HCT116 (cell line): ENCODE measurements around the gene FRMPD4. TPM values are rescaled to one million over a fixed set of nuclear protein-coding genes. Genes with fewer than 3 reads are reported as not detected.

Source experiments
- ATAC-seq: fragments of 200-7000 bp; cut with Tn5 transposase; 2 replicates; pipeline ENCODE4 v1.9.1; 2020; ENCODE audit warnings: mild to moderate bottlenecking, moderate library complexity
- BruUV-seq: library from RNA; stranded (reverse); fragments of 400-500 nt; replicated peaks from 2 replicates; lab custom pipeline; 2021; lab: Mats Ljungman, UMichigan
- CTCF ChIA-PET: fragments of 300-600 bp; sonication (Branson Sonifier 250); formaldehyde crosslinking; loops from one replicate; lab custom pipeline; 2021; ENCODE audit warnings: antibody characterized with exemption; lab: Charles Lee
- POLR2A ChIA-PET: fragments of 300-600, 350-600 bp; sonication (Branson Sonifier 250); formaldehyde crosslinking; loops from one replicate; lab custom pipeline; 2021; ENCODE audit warnings: antibody characterized with exemption; lab: Charles Lee
- RAD21 ChIA-PET, 2 experiments: fragments of 300-600 bp; sonication (Branson Sonifier 250); formaldehyde crosslinking; loops; one replicate each; lab custom pipeline; 2023; ENCODE audit warnings: low total read pairs in 2 of 2; ENCODE audit not compliant: uncharacterized antibody in 2 of 2, unreplicated experiment in 2 of 2, low non-redundant PET in 1 of 2; lab: Charles Lee
- DNase-seq: peaks from one replicate; pipeline ENCODE4 v3.0.0-alpha.2; 2010; ENCODE audit warnings: low read depth, low spot score
- H2AFZ ChIP-seq: fragments of 200-600 bp; shearing (Covaris generic), sonication (generic); 2 replicates; pipeline ENCODE4 v1.6.1; 2017; ENCODE audit warnings: low read depth, mixed run types, mixed read lengths, antibody characterized with exemption, low read length; ENCODE audit not compliant: poor library complexity, severe bottlenecking
- H3K27ac ChIP-seq: 2 replicates; pipeline ENCODE4 v1.5.1; 2012; ENCODE audit warnings: low read depth, low read length
- H3K27me3 ChIP-seq: fragments of 200-600 bp; sonication (generic); 2 replicates; pipeline ENCODE4 v1.6.1; 2016; ENCODE audit warnings: mixed run types, low read length, mixed read lengths; ENCODE audit not compliant: insufficient read depth
- H3K36me3 ChIP-seq, 2 experiments: fragments of 200-500 bp in 1 of 2; fragments of 200-600 bp in 1 of 2; sonication (Bioruptor generic) in 1 of 2; sonication (generic) in 1 of 2; 2 replicates each; pipeline versions ENCODE4 v1.5.1 to v1.6.1; 2014 to 2016; ENCODE audit warnings: low read length in 2 of 2, inconsistent platforms in 1 of 2, mixed read lengths in 1 of 2, mixed run types in 1 of 2; ENCODE audit not compliant: insufficient read depth in 2 of 2, control insufficient read depth in 1 of 2
- H3K4me1 ChIP-seq, 2 experiments: fragments of 200-600 bp in 1 of 2; sonication (generic) in 1 of 2; 2 replicates each; pipeline versions ENCODE4 v1.5.1 to v1.6.1; 2012 to 2017; ENCODE audit warnings: low read length in 2 of 2, inconsistent platforms in 1 of 2, mild to moderate bottlenecking in 1 of 2, mixed read lengths in 1 of 2, mixed run types in 1 of 2, moderate library complexity in 1 of 2; ENCODE audit not compliant: insufficient read depth in 2 of 2, control insufficient read depth in 1 of 2
- H3K4me2 ChIP-seq: fragments of 200-600 bp; sonication (generic); 2 replicates; pipeline ENCODE4 v1.6.1; 2017; ENCODE audit warnings: mixed run types, low read length, mixed read lengths
- H3K4me3 ChIP-seq, 2 experiments: fragments of 200-600 bp in 1 of 2; sonication (generic) in 1 of 2; replicated peaks in 1 of 2; 2 replicates each; pipeline ENCODE4 v1.5.1; 2011 to 2016; ENCODE audit warnings: low read length in 2 of 2, control low read depth in 1 of 2, low read depth in 1 of 2, mild to moderate bottlenecking in 1 of 2, mixed read lengths in 1 of 2, mixed run types in 1 of 2
- H3K79me2 ChIP-seq: fragments of 200-600 bp; sonication (generic); 2 replicates; pipeline ENCODE4 v1.6.1; 2017; ENCODE audit warnings: mild to moderate bottlenecking, mixed run types, low read length, moderate library complexity, mixed read lengths; ENCODE audit not compliant: insufficient read depth
- H3K9ac ChIP-seq: fragments of 200-600 bp; sonication (generic); 2 replicates; pipeline ENCODE4 v1.6.1; 2016; ENCODE audit warnings: low read length, mixed read lengths
- H3K9me2 ChIP-seq: fragments of 200-600 bp; sonication (generic), shearing (Covaris generic); 2 replicates; pipeline ENCODE4 v1.6.1; 2017; ENCODE audit warnings: mixed run types, mild to moderate bottlenecking, moderate library complexity; ENCODE audit not compliant: insufficient read depth
- H3K9me3 ChIP-seq, 2 experiments: fragments of 200-500 bp in 1 of 2; fragments of 200-600 bp in 1 of 2; sonication (Bioruptor generic) in 1 of 2; sonication (generic) in 1 of 2; 2 replicates each; pipeline ENCODE4 v1.6.1; 2014 to 2017; ENCODE audit warnings: low read length in 2 of 2, mixed read lengths in 2 of 2, inconsistent platforms in 1 of 2, low read depth in 1 of 2, mild to moderate bottlenecking in 1 of 2, mixed run types in 1 of 2, moderate library complexity in 1 of 2; ENCODE audit not compliant: control insufficient read depth in 1 of 2, insufficient read depth in 1 of 2
- H4K20me1 ChIP-seq: fragments of 200-600 bp; sonication (generic), shearing (Covaris generic); 2 replicates; pipeline ENCODE4 v1.6.1; 2017; ENCODE audit warnings: mixed run types, mild to moderate bottlenecking, moderate library complexity; ENCODE audit not compliant: insufficient read depth
- EZH2 ChIP-seq: fragments of 200-600 bp; sonication (generic); IDR thresholded peaks from 2 replicates; pipeline ENCODE4 v1.6.1; 2017; ENCODE audit warnings: antibody characterized with exemption, mixed run types
- RAD21 ChIP-seq: IDR thresholded peaks from 2 replicates; pipeline ENCODE4 v1.6.1; 2012; ENCODE audit warnings: low read depth, mild to moderate bottlenecking
- TCF7L2 ChIP-seq: IDR thresholded peaks from 2 replicates; pipeline ENCODE4 v1.7.0; 2011; ENCODE audit warnings: borderline replicate concordance, inconsistent platforms; ENCODE audit not compliant: insufficient read depth, insufficient read length; ENCODE audit errors: extremely low read depth
- ZFX ChIP-seq: fragments of 450-650 bp; IDR thresholded peaks from 2 replicates; pipeline ENCODE4 v1.6.1; 2017
- intact Hi-C: fragments of 100-400 bp; cut with micrococcal nuclease; formaldehyde crosslinking; loops from 2 replicates; pipeline ENCODE4 v1.10.0; 2022
- total RNA-seq: library from RNA; stranded (reverse); gene quantifications from one replicate; pipeline ENCODE4 v1.2.1, GENCODE V29; 2021; ENCODE audit not compliant: unreplicated experiment
- TF ChIP-seq, protein P1 (sequence below): IDR thresholded peaks from 2 replicates; pipeline ENCODE4 v1.6.1; 2012

FRMPD4 gene
- total RNA-seq, 1 experiment from 2014 or later = not detected

DNA sequence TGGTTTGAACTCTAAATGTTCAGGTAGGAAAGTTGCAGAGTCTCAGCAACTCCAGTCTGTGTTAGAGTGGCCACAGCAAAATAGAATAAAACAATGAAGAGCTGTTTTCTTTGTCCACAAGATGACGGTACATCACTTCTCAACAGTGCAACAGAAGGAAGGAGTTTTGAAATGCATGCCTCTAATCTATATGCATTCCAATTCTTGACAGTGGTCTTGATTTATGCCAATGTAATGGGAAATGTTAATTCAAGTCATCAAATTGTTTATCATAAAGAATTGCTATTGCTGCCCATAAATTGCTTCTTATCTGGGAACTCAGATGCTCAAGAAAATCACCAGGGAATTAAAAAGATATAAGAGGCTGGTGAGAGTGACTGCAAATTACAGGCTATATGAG, 457.4 kb downstream of the FRMPD4 start:
- no TSS peak for BruUV-seq
- ChIA-PET CTCF (no interaction called here), POLR2A (no interaction called here), RAD21 (no interaction called here)
- Histone ChIP-seq H3K4me2 (no peak overlapping the region), H3K27me3 (no peaks in the 10 kb centered on the region), H2AFZ (no peak overlapping the region), H4K20me1 (no peaks in the 10 kb centered on the region), H3K36me3 (no peaks in the 10 kb centered on the region), H3K27ac (no peak overlapping the region), H3K9me3 (no peaks in the 10 kb centered on the region), H3K9me2 (no peaks in the 10 kb centered on the region), H3K4me1 (no peaks in the 10 kb centered on the region), H3K4me3 (no peak overlapping the region), H3K9ac (no peak overlapping the region), H3K79me2 (no peaks in the 10 kb centered on the region)
- TF ChIP-seq RAD21 (no peak), EZH2 (no peak), ZFX (no peak)
- TF ChIP-seq, protein P1, sequence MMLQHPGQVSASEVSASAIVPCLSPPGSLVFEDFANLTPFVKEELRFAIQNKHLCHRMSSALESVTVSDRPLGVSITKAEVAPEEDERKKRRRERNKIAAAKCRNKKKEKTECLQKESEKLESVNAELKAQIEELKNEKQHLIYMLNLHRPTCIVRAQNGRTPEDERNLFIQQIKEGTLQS = no peak
- no peak for DNase-seq
- intact Hi-C loops = no loop called here
- no peak for ATAC-seq

DNA sequence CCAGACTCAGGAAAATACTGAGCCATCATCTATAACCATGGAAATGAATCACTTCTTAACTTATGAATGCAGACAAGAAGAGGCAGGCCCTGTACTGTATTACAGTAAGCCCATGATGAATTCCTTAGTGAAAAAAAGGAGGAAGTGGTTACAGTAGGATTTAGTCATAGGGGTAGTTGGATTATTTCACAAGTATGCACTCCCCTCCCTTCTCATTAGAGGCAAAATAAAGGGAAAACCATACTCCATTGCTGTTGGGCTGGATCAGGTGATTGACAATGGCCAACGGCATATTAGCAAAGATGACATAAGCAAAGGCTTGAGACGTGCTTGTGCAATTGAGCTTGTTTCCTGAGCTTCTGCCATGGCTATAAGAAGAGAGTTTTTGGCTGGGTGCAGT, 471.8 kb downstream of the FRMPD4 start:
- ChIA-PET RAD21 (no interaction called here), POLR2A (no interaction called here), CTCF (no interaction called here)
- no peak overlapping the region for H3K9ac ChIP-seq
- TF ChIP-seq TCF7L2 = no peak
- no peaks in the 10 kb centered on the region for H3K79me2 ChIP-seq
- no peak overlapping the region for H3K4me3 ChIP-seq
- H4K20me1 ChIP-seq = no peaks in the 10 kb centered on the region
- BruUV-seq = no TSS peak
- H3K4me2 ChIP-seq = no peak overlapping the region
- no peaks in the 10 kb centered on the region for H3K9me3 ChIP-seq
- no peaks in the 10 kb centered on the region for H3K9me2 ChIP-seq
- no peak overlapping the region for H3K27ac ChIP-seq
- ATAC-seq = no peak
- no peak for DNase-seq
- no peaks in the 10 kb centered on the region for H3K36me3 ChIP-seq
- intact Hi-C loops = no loop called here
- H2AFZ ChIP-seq = no peak overlapping the region
- H3K4me1 ChIP-seq = no peaks in the 10 kb centered on the region
- no peaks in the 10 kb centered on the region for H3K27me3 ChIP-seq
